Breast epithelium (tissue), 4 donors: ENCODE results near the gene TRMT13. TPM values are rescaled to one million over a fixed set of nuclear protein-coding genes. Genes with fewer than 3 reads are reported as not detected.
A peak's percentile ranks its signal among the peaks of the same experiment; 100 is the strongest.

Experiments
- DNase-seq, 2 donors: peaks; one replicate each; pipeline ENCODE4 v3.0.0-alpha.2; 2019; ENCODE audit warnings: low spot score in 2 of 2
- H3K27ac ChIP-seq, 2 donors: fragments of 200-600 bp; sonication (generic) in 1 of 2; one replicate each; pipeline ENCODE4 v1.5.1; 2016 to 2019; ENCODE audit warnings: mild to moderate bottlenecking in 1 of 2
- H3K27me3 ChIP-seq, 2 donors: fragments of 200-600 bp; sonication (generic) in 1 of 2; one replicate each; pipeline versions ENCODE4 v1.5.1 to v1.6.0; 2017 to 2019; ENCODE audit warnings: control low read depth in 1 of 2, mild to moderate bottlenecking in 1 of 2
- H3K36me3 ChIP-seq: fragments of 200-600 bp; one replicate; pipeline ENCODE4 v1.5.1; 2019
- H3K4me1 ChIP-seq, 2 donors: fragments of 200-600 bp; sonication (generic); one replicate each; pipeline ENCODE4 v1.5.1; 2016 to 2019; ENCODE audit warnings: control low read depth in 1 of 2
- H3K4me3 ChIP-seq, 3 donors: fragments of 200-600 bp; sonication (generic); 1 replicate in 2 of 3; 2 replicates in 1 of 3; pipeline ENCODE4 v1.5.1; 2016 to 2019; ENCODE audit warnings: mild to moderate bottlenecking in 3 of 3, moderate library complexity in 2 of 3
- H3K9me3 ChIP-seq, 2 donors: fragments of 200-600 bp; sonication (generic) in 1 of 2; one replicate each; pipeline ENCODE4 v1.5.1; 2016 to 2019; ENCODE audit warnings: control low read depth in 1 of 2
- POLR2A ChIP-seq: fragments of 450-650 bp; IDR thresholded peaks from one replicate; pipeline ENCODE4 v1.6.1; 2016; ENCODE audit warnings: antibody characterized with exemption, mild to moderate bottlenecking, moderate library complexity
- POLR2AphosphoS5 ChIP-seq, 3 donors: sonication (generic); formaldehyde crosslinking; IDR thresholded peaks; one replicate each; pipeline ENCODE4 v1.6.1; 2017; ENCODE audit warnings: antibody characterized with exemption in 3 of 3
- intact Hi-C: fragments of 100-400 bp; cut with DNase I; formaldehyde crosslinking; loops from one replicate; pipeline ENCODE4 v1.15.1; 2023; ENCODE audit warnings: low total_unique reads
- total RNA-seq, 3 donors: library from RNA; depleted of rRNA; stranded (reverse); fragments of >200 nt; gene quantifications; one replicate each; pipeline ENCODE4 v1.1.0, GENCODE V29; 2016
- TF ChIP-seq, protein P1 (sequence below), 3 donors: fragments of 450-650 bp; IDR thresholded peaks; one replicate each; pipeline ENCODE4 v1.5.1; 2016 to 2017; ENCODE audit warnings: antibody characterized with exemption in 3 of 3, mild to moderate bottlenecking in 3 of 3, moderate library complexity in 3 of 3

TRMT13 gene
- total RNA-seq, 3 donors from 2014 or later: 16.0 to 36.1 (median 21.0) TPM

DNA sequence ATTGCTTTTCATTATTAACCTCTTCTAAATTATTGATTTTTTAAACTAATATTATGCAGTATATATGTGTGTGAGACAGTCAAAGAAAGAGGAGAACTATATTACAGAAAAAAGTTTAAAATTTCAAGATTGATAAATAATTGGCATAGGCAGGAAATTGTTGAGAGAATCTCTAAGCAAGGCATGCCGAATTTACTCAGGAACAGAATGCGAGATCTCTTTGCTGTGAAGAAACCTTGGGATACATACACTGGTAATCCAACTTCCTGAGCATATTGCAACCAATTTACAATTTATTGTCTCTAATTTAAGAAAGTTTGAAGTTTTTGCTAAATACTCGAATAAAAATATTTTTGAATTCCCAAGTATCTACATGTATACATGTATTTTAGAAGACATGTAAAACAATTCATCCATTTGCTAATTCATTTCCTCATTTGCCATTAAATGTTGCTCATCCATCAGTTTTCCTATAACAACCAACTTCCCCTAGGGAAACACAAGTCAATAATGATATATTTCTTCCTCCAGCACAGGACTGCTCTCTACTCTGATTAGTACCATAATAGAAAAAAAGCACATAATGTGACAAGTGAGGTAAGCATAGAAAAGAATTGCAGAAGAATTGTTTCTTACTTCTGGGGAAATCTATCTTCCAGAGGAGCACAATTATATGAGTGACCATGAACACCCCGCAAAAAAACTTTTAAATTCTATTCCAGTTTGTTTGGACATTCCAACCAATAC is 44.5 kb downstream of the TRMT13 start:
- Histone ChIP-seq H3K9me3 (no peaks in the 10 kb centered on the region), H3K4me1 (no peaks in the 10 kb centered on the region), H3K36me3 (no peaks in the 10 kb centered on the region), H3K27me3 (no peaks in the 10 kb centered on the region), H3K4me3 (no peak overlapping the region), H3K27ac (no peak overlapping the region)
- TF ChIP-seq, protein P1, sequence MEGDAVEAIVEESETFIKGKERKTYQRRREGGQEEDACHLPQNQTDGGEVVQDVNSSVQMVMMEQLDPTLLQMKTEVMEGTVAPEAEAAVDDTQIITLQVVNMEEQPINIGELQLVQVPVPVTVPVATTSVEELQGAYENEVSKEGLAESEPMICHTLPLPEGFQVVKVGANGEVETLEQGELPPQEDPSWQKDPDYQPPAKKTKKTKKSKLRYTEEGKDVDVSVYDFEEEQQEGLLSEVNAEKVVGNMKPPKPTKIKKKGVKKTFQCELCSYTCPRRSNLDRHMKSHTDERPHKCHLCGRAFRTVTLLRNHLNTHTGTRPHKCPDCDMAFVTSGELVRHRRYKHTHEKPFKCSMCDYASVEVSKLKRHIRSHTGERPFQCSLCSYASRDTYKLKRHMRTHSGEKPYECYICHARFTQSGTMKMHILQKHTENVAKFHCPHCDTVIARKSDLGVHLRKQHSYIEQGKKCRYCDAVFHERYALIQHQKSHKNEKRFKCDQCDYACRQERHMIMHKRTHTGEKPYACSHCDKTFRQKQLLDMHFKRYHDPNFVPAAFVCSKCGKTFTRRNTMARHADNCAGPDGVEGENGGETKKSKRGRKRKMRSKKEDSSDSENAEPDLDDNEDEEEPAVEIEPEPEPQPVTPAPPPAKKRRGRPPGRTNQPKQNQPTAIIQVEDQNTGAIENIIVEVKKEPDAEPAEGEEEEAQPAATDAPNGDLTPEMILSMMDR (IDR thresholded peaks at IDR 0.05): no peak
- intact Hi-C loops: no loop called here
- DNase-seq: no peak

DNA sequence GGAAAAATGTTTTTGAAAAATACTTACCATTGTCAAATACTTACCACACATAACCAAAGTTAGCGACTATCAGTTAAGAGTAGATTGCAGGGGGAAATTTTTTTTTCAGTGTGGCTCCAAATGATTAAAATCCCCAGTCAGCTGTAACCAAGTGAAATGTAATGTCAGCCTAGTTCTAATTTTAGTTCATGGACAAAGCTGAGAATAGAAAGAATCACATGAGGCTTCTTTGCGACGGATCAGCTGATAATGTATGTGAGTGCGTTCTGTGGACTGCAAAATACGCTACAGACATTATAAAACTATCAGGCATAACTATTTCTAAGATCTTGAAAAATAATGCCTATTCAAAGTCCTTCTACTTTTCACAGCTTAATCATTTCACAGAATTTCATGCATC is 45.1 kb downstream of the TRMT13 start, which contains the start of gene LRRC39:
TSS of gene LRRC39 (minus strand) at position 166 of the 400 bp plus-strand sequence. CDS start 9,740 bp downstream, outside the sequence.
- no peak for DNase-seq
- Histone ChIP-seq H3K27ac (no peak within 1 kb of the TSS), H3K4me3 (no peak within 1 kb of the TSS), H3K27me3 (no peaks in the 10 kb centered on the region), H3K4me1 (no peaks in the 10 kb centered on the region), H3K9me3 (no peaks in the 10 kb centered on the region), H3K36me3 (no peaks in the 10 kb centered on the region)
- intact Hi-C loops: no loop called here
- TF ChIP-seq, protein P1 (IDR thresholded peaks at IDR 0.05): no peak
- TF ChIP-seq POLR2A (no peak), POLR2AphosphoS5 (IDR thresholded peaks at IDR 0.05) (no peak)

DNA sequence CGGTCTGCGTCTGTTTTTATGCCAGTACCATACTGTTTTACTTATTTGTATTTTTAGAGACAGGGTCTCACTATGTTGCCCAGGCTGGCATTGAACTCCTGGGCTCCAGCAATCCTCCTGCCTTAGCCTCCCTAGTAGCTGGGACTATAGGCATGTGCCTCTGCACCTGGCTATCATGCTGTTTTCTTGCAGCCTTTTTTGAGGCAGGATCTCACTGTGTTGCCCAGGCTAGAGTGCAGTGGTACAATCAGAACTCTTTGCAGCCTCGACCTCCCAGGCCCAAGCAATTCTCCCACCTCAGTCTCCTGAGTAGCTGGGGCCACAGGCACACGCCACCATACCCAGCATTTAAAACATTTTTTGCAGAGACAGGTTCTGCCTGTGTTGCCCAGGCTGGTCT is 50.4 kb downstream of the TRMT13 start:
- TF ChIP-seq POLR2A: no peak
- TF ChIP-seq POLR2AphosphoS5 (IDR thresholded peaks at IDR 0.05): no peak
- TF ChIP-seq, protein P1 (IDR thresholded peaks at IDR 0.05): no peak
- H3K27me3 ChIP-seq: no peaks in the 10 kb centered on the region
- no peak overlapping the region for H3K4me3 ChIP-seq
- no peaks in the 10 kb centered on the region for H3K9me3 ChIP-seq
- DNase-seq: no peak
- intact Hi-C loops: no loop called here
- no peaks in the 10 kb centered on the region for H3K4me1 ChIP-seq
- H3K36me3 ChIP-seq: no peaks in the 10 kb centered on the region
- no peak overlapping the region for H3K27ac ChIP-seq

DNA sequence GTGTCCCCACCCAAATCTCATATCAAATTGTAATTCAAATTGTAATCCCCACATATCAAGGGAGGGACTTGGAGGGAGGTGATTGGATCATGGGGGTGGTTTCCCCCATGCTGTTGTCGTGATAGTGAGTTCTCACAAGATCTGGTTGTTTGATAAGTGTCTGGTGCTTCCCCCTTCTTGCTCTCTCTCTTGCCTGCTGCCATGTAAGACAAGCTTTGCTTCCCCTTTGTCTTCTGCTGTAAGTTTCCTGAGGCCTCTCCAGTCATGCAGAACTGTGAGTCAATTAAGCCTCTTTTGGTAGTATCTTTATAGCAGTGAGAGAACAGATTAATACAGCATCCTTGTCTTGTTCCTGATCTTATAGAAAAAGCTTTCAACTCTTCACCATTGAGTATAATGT is 51.6 kb downstream of the TRMT13 start:
- no peak overlapping the region for H3K27ac ChIP-seq
- H3K27me3 ChIP-seq: no peaks in the 10 kb centered on the region
- DNase-seq: no peak
- TF ChIP-seq POLR2AphosphoS5 (IDR thresholded peaks at IDR 0.05) (no peak), POLR2A (no peak)
- TF ChIP-seq, protein P1 (IDR thresholded peaks at IDR 0.05): no peak
- no peaks in the 10 kb centered on the region for H3K36me3 ChIP-seq
- no peak overlapping the region for H3K4me3 ChIP-seq
- H3K9me3 ChIP-seq: no peaks in the 10 kb centered on the region
- H3K4me1 ChIP-seq: no peaks in the 10 kb centered on the region
- intact Hi-C loops: no loop called here

DNA sequence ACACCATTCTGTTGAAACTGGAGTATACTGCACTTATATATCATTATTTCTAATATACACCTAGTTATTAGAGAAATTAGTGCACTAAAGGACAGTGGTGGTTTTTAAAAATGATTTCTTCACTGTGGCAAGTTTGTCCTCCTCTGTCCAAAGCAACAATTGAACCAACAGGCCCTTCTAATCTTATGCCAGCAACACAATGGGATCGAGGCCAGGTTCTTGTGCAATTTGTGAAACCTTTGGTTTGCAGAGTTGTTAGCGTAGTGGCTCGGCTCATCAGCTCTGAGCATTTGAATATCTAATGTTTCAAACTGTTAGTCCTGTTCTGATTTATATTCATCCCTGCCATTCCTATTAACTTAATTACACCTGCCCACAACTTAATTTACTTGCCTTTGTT is 54.9 kb downstream of the TRMT13 start:
- Histone ChIP-seq H3K9me3 (no peaks in the 10 kb centered on the region), H3K4me1 (no peaks in the 10 kb centered on the region), H3K27me3 (no peaks in the 10 kb centered on the region), H3K36me3 (no peaks in the 10 kb centered on the region), H3K4me3 (no peak overlapping the region), H3K27ac (peak overlapping the region; percentile 28 to 64)
- no peak for TF ChIP-seq POLR2AphosphoS5 (IDR thresholded peaks at IDR 0.05)
- TF ChIP-seq, protein P1 (IDR thresholded peaks at IDR 0.05): no peak
- no peak for TF ChIP-seq POLR2A
- peak in 1 of 2 donors; percentile 37 for DNase-seq
- intact Hi-C loops: no loop called here
